Eye (tissue), 1 donor: ENCODE results near the gene SLC47A2.

Experiments used
- DNase-seq: peaks from one replicate; pipeline ENCODE4 v3.0.0-alpha.2; 2015

The SLC47A2 gene

DNA sequence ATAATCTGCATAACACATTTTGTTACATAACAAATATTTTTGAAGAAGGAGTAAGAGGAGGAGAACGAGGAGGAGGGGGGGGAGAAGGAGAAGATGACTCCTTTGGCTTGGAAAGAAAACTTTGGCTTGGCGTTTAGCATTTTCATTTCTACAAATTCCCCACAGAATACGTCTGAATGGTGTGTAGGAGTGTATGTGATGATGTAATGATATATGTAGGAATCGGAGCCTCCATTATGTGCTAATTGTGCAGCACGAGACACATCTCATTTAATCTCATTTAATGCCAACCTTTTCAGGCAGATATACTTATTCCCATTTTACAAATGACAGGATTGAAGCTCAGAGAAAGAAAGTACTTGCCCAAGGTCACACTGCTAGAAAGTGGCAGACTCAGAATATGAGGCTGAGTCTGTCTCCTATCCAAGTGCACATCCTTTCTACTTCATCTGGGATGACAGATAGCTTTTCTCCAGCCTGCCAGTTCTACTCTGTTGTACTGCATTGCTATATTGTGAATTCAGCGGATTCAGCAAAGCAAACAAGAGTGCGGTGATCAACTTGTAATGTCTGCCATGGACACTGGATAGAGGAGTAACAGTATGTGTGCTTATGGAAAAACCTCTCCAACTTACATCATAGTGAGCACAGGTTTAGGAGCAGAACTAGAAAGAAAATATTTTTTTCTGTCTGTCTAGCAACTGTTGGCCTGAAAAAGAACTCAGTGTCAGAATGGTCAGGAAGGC lies 10.4 kb upstream of the SLC47A2 start:
- DNase-seq, result no peak

DNA sequence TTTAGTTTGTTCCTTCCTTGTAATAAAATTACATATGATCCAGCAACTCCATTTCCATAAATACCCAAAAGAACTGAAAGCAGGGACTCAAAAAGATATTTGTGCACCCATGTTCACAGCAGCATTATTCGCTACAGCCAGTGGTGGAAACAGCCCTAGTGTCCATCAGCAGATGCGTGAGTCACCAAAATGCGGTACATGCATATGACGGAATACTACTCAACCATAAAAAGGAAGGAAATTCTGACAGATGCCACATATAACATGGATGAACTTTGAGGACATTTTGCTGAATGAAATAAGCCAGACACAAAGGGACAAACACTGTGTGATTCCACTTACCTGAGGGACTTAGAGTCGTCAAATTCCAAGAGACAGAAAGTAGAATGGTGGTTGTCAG lies 9.1 kb upstream of the SLC47A2 start:
- DNase-seq, result no peak

DNA sequence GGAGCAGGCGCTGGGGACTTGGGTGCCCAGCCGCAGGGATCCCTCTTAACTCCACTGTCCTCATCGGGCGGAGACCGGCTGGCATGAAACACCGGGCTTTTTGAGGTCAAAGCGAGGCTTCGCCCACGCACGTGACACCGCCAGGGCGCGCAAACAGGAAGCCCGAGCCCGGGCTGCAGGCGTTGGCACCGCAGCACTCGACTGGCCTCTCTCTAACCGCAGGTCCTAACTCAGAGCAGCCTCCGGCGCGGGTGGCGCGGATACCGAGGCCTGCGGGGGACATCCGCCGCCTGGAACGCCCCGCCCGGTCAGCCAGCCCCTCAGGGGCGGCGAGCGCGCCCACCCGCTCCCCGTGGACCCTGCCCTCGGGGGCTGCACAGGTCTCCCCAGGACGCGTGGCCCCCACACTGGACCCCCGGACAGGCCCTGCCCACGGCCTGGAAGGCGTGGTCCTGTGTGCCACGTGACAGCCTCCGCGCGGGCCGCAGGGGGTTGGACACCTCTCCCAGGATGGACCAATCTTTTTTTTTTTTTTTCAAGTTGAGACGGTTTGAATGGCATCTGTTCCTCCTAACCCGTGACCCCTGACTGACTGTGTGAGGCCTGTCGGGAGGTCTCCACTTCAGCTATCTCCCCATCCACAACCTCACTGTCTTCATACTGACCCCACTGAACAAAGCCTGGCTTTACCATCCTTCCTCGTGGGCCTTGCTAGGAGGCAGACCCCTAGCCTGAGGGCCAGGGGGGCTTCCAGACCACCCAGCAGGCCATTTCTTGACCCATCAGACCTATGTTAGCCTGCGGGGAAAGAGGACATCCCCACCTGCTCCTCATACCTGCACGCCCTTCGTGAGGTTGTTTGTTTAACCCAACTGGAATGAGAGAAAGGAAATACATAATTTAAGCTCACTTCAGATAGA lies 8.4 kb upstream of the SLC47A2 start:
- no peak for DNase-seq

DNA sequence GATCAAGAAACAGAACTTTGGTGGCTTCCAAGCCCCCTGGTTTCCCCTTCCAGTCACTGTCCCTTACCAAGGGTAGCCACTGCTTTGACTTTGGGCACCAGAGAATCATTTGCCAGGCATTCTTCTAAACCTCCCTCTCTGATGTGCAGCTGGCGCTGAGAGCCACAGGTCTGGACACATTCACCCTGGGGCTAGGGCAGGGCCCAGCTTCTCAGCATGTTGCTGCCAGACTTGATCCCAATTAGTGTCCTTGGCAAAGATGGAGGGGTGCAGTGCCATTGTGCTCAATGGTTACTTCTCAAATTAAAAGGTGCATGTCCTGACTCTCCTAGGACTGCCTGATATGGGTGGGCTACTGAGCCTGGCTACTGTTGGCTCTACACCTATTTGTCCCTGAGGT lies 7.6 kb upstream of the SLC47A2 start:
- DNase-seq, result no peak

DNA sequence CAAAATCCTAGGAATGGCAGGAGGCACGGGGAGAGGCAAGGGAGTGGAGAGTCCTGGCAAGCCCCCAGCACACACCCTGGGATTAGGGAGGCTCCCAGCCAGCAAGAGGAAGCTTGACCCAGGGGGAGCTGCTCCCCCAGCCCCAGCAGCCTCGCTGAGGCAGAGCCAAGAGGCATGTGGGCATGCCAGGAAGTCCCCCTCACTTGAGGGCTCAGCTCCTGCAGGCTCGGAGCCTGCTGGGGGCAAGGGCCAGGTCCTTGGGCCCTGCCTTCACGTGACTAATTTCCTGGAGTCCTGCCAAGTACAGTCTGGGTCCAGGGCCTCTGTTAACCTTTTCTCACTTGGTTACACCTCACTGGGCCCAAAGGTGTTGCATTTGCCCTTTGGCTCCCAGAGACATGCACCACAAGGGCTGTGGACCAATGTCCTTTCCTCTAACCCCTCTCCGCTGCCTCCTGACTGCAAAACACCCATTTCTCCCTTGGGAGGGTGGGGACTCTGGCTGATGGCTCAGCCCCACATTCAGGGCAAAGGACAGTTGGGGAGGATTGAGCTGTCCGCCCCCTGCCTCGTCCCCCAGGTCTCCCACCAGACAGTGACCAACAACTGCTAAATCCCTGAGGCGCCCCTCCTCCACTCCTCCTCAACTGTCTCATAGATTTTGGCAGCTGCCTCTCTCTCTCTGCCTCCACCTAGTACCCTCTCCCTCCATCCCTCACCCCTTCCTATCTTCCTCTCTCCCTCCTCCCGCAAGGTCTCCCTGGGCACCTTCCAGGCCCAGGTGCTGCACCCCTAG lies 4.4 kb upstream of the SLC47A2 start:
- DNase-seq, result no peak

DNA sequence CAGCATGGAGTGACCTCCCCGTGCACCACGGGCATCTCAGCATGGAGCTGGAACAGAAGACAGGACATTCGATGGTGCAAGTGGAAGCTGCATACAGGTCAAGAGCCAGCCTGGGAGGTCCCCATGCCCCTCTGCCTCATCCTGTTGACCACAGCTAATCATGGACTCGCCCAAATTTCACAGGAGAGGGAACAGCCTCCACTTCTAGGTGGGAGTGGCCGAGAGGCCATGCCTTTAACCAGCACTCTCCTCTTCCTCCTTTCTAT lies 3.8 kb upstream of the SLC47A2 start:
- no peak for DNase-seq

- no peak for DNase-seq
Observed at GRCh38 chr17:19719355-19720209, 3.2 kb upstream of the SLC47A2 start.

GRCh38 chr17:19718613-19719354 lies 2.4 kb upstream of the SLC47A2 start:
- DNase-seq, result no peak

DNA sequence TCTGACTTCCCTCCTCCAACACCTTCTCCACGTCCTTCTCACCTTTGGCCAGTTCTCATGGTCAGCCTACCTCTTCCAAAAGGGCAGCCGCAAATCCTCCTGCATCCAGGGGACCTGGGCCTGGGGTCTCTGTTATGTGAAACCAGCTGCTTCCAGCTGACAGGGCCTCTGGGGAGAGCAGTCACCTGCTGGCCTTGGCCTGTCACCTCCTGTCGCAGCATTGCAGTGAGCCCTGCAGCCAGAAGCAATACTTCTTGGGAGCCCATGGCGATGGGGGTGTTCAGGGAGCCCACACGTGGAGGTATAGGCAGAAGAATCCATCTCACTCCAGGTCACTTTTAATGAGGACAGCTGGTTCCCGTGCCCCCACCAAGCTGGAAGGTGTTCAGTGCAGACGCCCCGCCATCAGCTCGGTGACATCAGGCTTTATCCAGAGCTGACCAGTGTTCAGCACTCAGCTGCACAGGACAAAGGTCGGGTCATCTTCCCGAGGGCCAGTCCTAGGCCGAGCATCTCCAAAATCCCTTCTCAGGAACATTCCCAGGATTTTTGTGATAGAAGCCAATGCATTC lies 1.7 kb upstream of the SLC47A2 start:
- DNase-seq, result no peak

DNA sequence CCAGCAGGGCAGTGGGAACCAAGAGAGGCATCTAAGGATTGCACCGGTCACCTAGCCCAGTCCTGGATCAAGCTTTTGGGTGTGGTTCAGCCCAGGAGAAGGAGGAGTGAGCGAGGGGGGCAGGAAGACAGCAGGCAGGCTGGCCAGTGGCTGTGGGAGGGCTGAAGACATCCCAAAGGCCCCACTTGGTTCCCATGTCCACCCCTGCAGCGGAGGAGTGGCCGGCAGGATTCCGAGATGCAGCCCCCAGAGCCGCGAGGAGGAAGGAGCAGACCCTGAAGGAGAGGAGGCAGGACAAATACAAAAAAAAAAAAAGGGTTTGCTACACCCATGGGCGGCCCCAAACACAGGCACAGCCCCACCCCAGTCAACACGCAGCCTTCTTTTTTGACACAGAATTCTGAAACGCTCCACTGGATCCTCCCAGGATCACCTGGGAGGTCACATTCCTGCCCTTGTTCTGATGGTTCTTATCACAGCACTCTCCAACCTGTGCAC lies 1.1 kb upstream of the SLC47A2 start:
- no peak for DNase-seq

GRCh38 chr17:19717031-19717360 lies 612 bp upstream of the SLC47A2 start:
- no peak for DNase-seq

- DNase-seq, result no peak
Observed at GRCh38 chr17:19714542-19715411, 1.6 kb downstream of the SLC47A2 start.

GRCh38 chr17:19713901-19714361 lies 2.5 kb downstream of the SLC47A2 start:
- DNase-seq, result no peak

DNA sequence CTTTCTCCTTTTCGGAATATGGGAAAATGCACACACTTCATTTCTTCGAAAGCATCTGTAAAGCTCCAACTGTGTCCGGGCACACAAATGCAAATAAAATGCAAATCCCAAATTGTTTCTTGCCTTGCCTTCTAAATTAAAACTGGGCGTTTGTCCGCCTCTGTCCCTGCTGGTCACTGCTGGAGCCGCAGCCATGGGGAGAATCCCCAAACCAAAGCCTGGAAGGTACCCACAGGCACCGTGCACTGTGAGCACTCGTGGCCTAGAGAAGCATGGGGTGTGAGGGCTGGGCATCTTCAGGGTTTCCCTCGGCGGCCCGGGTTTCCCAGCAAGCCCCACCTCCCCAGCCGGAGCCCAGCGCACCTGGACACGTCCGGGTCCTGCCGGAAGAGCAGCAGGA lies 2.9 kb downstream of the SLC47A2 start:
- DNase-seq, result no peak

DNA sequence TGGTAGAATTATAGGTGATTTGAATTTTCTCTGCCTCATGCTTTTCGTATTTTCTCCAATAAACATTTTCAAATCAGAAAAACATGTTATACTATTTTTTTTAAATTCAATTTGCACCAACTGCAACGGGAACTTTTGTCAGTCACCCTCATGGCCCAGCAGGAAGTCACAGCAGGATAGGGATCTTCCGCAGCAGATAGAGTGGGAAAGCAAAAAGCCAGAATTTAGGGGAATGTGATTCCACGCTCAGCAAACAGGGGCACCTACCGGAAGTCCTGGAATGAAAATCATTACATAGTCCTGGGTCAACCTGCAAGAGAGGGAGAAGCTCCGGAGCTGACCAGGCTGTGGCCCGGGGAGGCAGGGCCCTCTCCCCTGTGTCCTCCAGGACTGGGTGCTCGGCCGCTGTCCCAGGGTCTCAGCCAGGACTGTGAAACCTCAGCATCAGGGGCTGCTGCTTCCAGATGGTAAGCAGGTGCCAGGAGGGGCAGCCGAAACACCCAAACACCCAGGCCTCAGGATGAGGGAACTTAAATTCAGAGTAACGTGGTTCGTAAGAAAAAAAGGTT lies 3.9 kb downstream of the SLC47A2 start:
- DNase-seq, result no peak

GRCh38 chr17:19709841-19710240 lies 6.5 kb downstream of the SLC47A2 start:
- DNase-seq, result no peak

DNA sequence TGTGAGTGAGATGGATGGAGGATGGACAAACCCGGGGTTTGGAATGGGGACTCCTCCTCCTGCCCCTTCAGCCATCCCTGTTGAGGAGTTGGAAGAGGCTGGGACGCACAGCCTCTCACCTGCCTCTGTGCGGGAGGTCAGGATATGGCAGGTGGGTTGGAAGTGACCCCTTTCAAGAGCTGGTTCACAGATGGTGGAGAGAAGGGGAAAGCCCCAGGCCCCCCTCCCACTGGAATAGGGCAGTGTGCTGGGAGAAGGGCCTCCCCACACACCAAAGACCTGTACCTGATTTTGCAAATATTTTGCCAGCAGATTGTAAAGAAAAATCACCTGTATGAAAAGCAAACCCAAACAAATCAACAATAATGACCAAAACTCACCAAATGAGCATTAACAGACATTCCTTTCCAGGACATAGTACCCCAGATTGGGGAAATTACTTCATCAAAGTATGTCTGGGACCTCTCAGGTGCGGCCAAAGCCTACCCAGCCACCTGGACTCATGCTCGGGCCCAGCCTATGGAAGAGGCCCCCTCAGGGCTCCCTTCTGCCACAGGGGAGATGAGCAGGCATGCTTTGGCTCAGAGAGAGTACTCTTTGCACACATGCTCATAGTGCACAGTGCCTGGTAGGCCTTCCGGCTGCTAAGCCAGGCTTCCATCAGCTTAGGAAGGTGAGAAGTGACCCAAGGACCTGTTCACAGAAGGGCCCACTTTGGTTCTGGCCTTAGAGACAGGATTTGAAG lies 7.8 kb downstream of the SLC47A2 start:
- no peak for DNase-seq

DNA sequence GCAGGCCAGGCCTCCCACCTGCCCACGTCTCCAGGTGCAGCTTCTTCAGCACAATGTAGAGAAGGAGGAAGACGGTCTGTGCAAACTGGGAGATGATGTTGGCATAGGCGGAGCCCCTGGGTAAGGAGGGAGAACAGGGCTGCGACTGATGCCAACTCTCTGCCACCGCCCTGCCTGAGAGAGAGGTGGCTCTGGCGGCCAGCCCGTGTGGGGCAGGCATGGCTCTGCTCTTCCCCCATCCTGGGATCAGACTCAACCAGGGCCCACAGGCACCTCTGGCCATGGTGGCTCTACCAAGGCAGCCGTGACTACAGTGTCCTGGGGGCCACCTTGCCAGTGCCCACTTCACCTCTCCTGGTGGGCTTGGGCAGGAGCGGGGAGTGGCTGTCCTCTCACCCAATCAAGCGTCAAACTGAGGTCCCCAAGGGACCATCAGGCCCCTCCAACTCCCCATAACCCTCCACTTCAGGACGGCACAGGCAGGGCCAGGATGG lies 8.6 kb downstream of the SLC47A2 start:
- DNase-seq, result no peak
